Suprapubic skin (tissue), 4 donors: ENCODE data around the gene NMT2. TPM values are rescaled to one million over a fixed set of nuclear protein-coding genes. Genes with fewer than 3 reads are reported as not detected.

Experiments
- DNase-seq, 2 donors: peaks; one replicate each; pipeline ENCODE4 v3.0.0-alpha.2; 2019; ENCODE audit warnings: low spot score in 2 of 2
- H3K27ac ChIP-seq: fragments of 200-600 bp; sonication (generic); one replicate; pipeline ENCODE4 v1.5.1; 2019
- H3K27me3 ChIP-seq: fragments of 200-600 bp; sonication (generic); one replicate; pipeline ENCODE4 v1.5.1; 2019
- H3K36me3 ChIP-seq: fragments of 200-600 bp; sonication (generic); one replicate; pipeline ENCODE4 v1.5.1; 2019
- H3K4me1 ChIP-seq: fragments of 200-600 bp; sonication (generic); one replicate; pipeline ENCODE4 v1.5.1; 2019
- H3K4me3 ChIP-seq: fragments of 200-600 bp; sonication (generic); one replicate; pipeline ENCODE4 v1.5.1; 2019; ENCODE audit warnings: mild to moderate bottlenecking
- H3K9me3 ChIP-seq: fragments of 200-600 bp; sonication (generic); one replicate; pipeline ENCODE4 v1.5.1; 2019
- CTCF ChIP-seq, 2 donors: fragments of 200-600 bp in 1 of 2; fragments of 450-650 bp in 1 of 2; sonication (generic) in 1 of 2; IDR thresholded peaks; one replicate each; pipeline ENCODE4 v1.5.1; 2016 to 2019; ENCODE audit warnings: antibody characterized with exemption in 2 of 2, mild to moderate bottlenecking in 1 of 2, moderate library complexity in 1 of 2
- EP300 ChIP-seq: sonication (generic); formaldehyde crosslinking; IDR thresholded peaks from one replicate; pipeline ENCODE4 v1.6.1; 2017; ENCODE audit warnings: antibody characterized with exemption
- POLR2A ChIP-seq, 2 donors: fragments of 450-650 bp; IDR thresholded peaks; one replicate each; pipeline ENCODE4 v1.6.1; 2017; ENCODE audit warnings: antibody characterized with exemption in 2 of 2, mild to moderate bottlenecking in 2 of 2, moderate library complexity in 2 of 2
- POLR2AphosphoS5 ChIP-seq, 3 donors: sonication (generic); formaldehyde crosslinking; IDR thresholded peaks; one replicate each; pipeline ENCODE4 v1.6.1; 2017; ENCODE audit warnings: antibody characterized with exemption in 3 of 3
- WGBS: methylation state at CpG from one replicate; pipeline ENCODE4 v1.1.5; 2018; 5-methylcytosine and 5-hydroxymethylcytosine counted together
- total RNA-seq, 4 donors: library from RNA; depleted of rRNA; stranded (reverse); fragments of >200 nt; gene quantifications; one replicate each; pipeline ENCODE4 v1.1.0, GENCODE V29; 2016

The NMT2 gene
- total RNA-seq, 4 donors from 2014 or later = 14.1 to 25.5 (median 16.6) TPM

GRCh38 chr10:15140698-15141097 is 27.8 kb downstream of the NMT2 start:
- TF ChIP-seq POLR2AphosphoS5 (IDR thresholded peaks at IDR 0.05) (no peak), CTCF (IDR thresholded peaks at IDR 0.05) (no peak), EP300 (no peak), POLR2A (IDR thresholded peaks at IDR 0.05) (no peak)
- Histone ChIP-seq H3K9me3 (no peaks in the 10 kb centered on the region), H3K36me3 (peaks cover 14% of the 10 kb centered on the region), H3K4me1 (no peaks in the 10 kb centered on the region), H3K27ac (no peak overlapping the region), H3K4me3 (no peak overlapping the region), H3K27me3 (no peaks in the 10 kb centered on the region)
- no peak for DNase-seq
- 77% methylated on average over 7 of the region's 7 CpGs for WGBS

DNA sequence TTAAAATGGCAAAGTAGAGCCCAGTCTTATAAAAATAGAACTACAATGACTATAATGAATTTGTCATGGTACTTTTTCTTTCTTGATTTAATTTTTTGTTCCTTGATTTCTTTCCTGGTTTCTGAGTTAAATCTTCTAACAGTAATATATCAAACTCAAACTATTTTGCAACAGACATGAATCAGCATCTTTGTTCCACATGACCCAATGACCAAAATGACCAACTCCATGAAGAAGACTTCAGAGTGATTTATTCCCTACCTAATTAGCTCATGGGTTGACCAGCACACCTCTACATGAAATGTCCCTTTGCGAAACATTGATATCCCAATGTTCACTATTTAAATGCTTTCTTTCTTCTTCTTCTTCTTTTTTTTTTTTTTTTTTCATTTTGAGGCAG is 30.9 kb downstream of the NMT2 start:
- Histone ChIP-seq H3K9me3 (no peaks in the 10 kb centered on the region), H3K4me1 (no peaks in the 10 kb centered on the region), H3K27ac (no peak overlapping the region), H3K27me3 (no peaks in the 10 kb centered on the region), H3K36me3 (peaks cover 43% of the 10 kb centered on the region), H3K4me3 (no peak overlapping the region)
- WGBS = 97% methylated on average over 1 of the region's 1 CpG
- TF ChIP-seq CTCF (IDR thresholded peaks at IDR 0.05) = no peak
- no peak for TF ChIP-seq EP300
- no peak for TF ChIP-seq POLR2A (IDR thresholded peaks at IDR 0.05)
- no peak for TF ChIP-seq POLR2AphosphoS5 (IDR thresholded peaks at IDR 0.05)
- no peak for DNase-seq

DNA sequence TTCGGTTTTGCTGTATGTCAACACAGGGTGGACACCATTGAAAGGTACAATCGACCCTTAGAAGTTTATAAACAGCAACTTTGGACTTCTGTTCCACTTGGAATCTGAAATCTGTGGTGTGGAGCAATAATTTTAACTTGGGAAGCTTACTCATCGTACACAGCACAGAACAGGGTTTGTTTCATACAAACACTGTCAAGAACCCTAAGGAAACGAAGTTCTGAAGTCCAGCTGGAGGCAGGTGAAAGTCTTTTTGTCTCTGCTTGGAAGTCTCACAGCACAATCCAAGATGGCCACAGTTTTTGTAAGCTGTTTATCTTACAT is 31.5 kb downstream of the NMT2 start:
- Histone ChIP-seq H3K27me3 (no peaks in the 10 kb centered on the region), H3K9me3 (no peaks in the 10 kb centered on the region), H3K36me3 (peaks cover 47% of the 10 kb centered on the region), H3K27ac (no peak overlapping the region), H3K4me3 (no peak overlapping the region), H3K4me1 (no peaks in the 10 kb centered on the region)
- no peak for DNase-seq
- WGBS = 90% methylated on average over 4 of the region's 4 CpGs
- TF ChIP-seq POLR2A (IDR thresholded peaks at IDR 0.05) = no peak
- TF ChIP-seq POLR2AphosphoS5 (IDR thresholded peaks at IDR 0.05) = no peak
- TF ChIP-seq EP300 = no peak
- no peak for TF ChIP-seq CTCF (IDR thresholded peaks at IDR 0.05)

DNA sequence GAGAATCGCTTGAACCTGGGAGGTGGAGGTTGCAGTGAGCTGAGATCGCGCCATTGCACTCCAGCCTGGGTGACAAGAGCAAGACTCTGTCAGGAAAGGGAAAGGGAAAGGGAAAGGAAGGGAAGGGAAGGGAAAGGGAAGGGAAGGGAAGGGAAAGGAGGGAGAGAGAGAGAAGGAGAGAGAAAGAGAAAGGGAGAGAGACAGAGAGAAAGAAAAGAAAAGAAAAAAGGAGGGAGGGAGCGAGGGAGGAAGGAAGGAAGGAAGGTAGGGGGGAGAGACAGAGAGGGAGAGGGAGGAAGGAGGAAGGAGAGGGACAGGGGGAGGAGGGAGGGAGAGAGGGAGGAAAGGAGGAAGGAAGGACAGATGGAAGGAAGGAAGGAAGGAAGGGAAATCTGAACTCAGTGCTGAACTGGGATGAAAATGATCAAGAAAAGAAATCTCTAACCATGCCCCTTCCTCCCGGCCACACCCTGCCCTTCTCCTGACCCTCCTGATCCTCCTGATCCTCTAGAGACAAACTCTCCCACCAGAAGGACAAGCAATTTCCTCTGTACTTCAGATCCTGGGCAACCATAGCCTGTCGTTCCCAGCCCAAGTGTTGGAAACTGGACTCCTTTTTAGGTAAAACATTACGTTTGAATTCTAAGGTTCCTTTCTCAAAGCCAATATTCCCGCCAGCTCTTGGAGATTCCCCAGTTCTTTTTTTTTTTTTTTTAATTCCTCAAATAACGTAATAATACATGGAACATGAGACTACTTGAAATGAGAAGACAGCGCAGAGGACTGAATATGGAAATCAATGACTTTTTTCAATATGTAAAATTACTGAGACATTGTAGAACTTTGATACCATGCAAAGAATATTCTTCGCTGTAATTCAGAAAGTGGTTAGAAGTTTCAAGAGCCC is 32.1 kb downstream of the NMT2 start:
- peaks cover 53% of the 10 kb centered on the region for H3K36me3 ChIP-seq
- TF ChIP-seq POLR2A (IDR thresholded peaks at IDR 0.05) (no peak), CTCF (IDR thresholded peaks at IDR 0.05) (no peak), POLR2AphosphoS5 (IDR thresholded peaks at IDR 0.05) (no peak), EP300 (no peak)
- H3K9me3 ChIP-seq = no peaks in the 10 kb centered on the region
- H3K27ac ChIP-seq = no peak overlapping the region
- no peaks in the 10 kb centered on the region for H3K4me1 ChIP-seq
- no peaks in the 10 kb centered on the region for H3K27me3 ChIP-seq
- no peak overlapping the region for H3K4me3 ChIP-seq
- no peak for DNase-seq
- 92% methylated on average over 11 of the region's 11 CpGs for WGBS

DNA sequence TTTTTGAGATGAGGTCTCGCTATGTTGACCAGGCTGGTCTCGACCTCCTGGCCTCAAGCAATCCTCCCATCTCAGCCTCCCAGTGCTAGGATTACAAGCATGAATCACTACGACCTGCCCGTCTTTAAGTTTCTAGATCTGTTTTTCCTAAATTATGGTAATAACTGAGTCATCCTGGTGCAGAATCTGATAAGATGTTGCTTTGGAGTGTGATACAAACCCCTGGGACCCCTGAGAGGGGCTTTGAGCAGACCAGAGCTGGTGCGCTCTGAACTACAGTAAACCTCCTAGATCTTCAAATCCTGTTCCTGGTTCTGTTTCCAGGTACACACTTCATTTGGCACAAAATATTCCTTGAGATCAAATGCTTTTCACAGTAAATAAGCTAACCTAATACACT is 37.2 kb downstream of the NMT2 start:
- no peak overlapping the region for H3K27ac ChIP-seq
- no peak overlapping the region for H3K4me3 ChIP-seq
- H3K4me1 ChIP-seq = no peaks in the 10 kb centered on the region
- 99% methylated on average over 5 of the region's 5 CpGs for WGBS
- H3K27me3 ChIP-seq = no peaks in the 10 kb centered on the region
- TF ChIP-seq EP300 = no peak
- TF ChIP-seq POLR2A (IDR thresholded peaks at IDR 0.05) = no peak
- no peak for TF ChIP-seq POLR2AphosphoS5 (IDR thresholded peaks at IDR 0.05)
- TF ChIP-seq CTCF (IDR thresholded peaks at IDR 0.05) = no peak
- DNase-seq = no peak
- peaks cover 75% of the 10 kb centered on the region for H3K36me3 ChIP-seq
- no peaks in the 10 kb centered on the region for H3K9me3 ChIP-seq
